SJSA1 (cell line): ENCODE results near the gene DLGAP1. TPM values are rescaled to one million over a fixed set of nuclear protein-coding genes. Genes with fewer than 3 reads are reported as not detected.

ENCODE experiments used
- DNase-seq, 2 experiments: peaks; one replicate each; pipeline ENCODE4 v3.0.0-alpha.2; 2015 to 2020; ENCODE audit warnings: low spot score in 2 of 2, low read depth in 1 of 2
- H3K27ac ChIP-seq: fragments of 250-450 bp; sonication (Bioruptor Pico); 2 replicates; pipeline ENCODE4 v1.5.1; 2020; ENCODE audit warnings: mild to moderate bottlenecking, moderate library complexity
- H3K27me3 ChIP-seq: fragments of 250-450 bp; sonication (Bioruptor Pico); replicated peaks from 2 replicates; pipeline ENCODE4 v1.5.1; 2020; ENCODE audit warnings: mild to moderate bottlenecking, moderate library complexity
- H3K36me3 ChIP-seq: fragments of 250-450 bp; sonication (Bioruptor Pico); 2 replicates; pipeline ENCODE4 v1.5.1; 2020; ENCODE audit warnings: mild to moderate bottlenecking
- H3K4me1 ChIP-seq: fragments of 250-450 bp; sonication (Bioruptor Pico); replicated peaks from 2 replicates; pipeline ENCODE4 v1.6.1; 2021; ENCODE audit warnings: mild to moderate bottlenecking
- H3K4me3 ChIP-seq: fragments of 250-450 bp; sonication (Bioruptor Pico); 2 replicates; pipeline ENCODE4 v1.5.1; 2020; ENCODE audit warnings: mild to moderate bottlenecking
- H3K9me3 ChIP-seq: fragments of 250-450 bp; sonication (Bioruptor Pico); replicated peaks from 2 replicates; pipeline ENCODE4 v1.5.1; 2020; ENCODE audit warnings: mild to moderate bottlenecking
- total RNA-seq: library from RNA; depleted of rRNA; stranded (reverse); fragments of >200 nt; shearing (Covaris generic); gene quantifications from 2 replicates; pipeline ENCODE4 v1.2.3, GENCODE V29; 2014

DLGAP1 gene
- total RNA-seq, 1 experiment from 2014 or later = not detected

- H3K27me3 ChIP-seq = no peaks in the 10 kb centered on the region
- no peak overlapping the region for H3K27ac ChIP-seq
- H3K4me1 ChIP-seq = no peaks in the 10 kb centered on the region
- no peaks in the 10 kb centered on the region for H3K36me3 ChIP-seq
- H3K4me3 ChIP-seq = no peak overlapping the region
- no peak for DNase-seq
- no peaks in the 10 kb centered on the region for H3K9me3 ChIP-seq
Observed at GRCh38 chr18:3493501-3494244, 961.4 kb downstream of the DLGAP1 start.

- Histone ChIP-seq H3K4me3 (no peak overlapping the region), H3K27ac (no peak overlapping the region), H3K36me3 (no peaks in the 10 kb centered on the region), H3K9me3 (no peaks in the 10 kb centered on the region), H3K27me3 (no peaks in the 10 kb centered on the region), H3K4me1 (no peaks in the 10 kb centered on the region)
- no peak for DNase-seq
Observed at GRCh38 chr18:3492721-3493120, 962.4 kb downstream of the DLGAP1 start.

GRCh38 chr18:3491981-3492555 lies 963.0 kb downstream of the DLGAP1 start:
- DNase-seq = no peak
- H3K36me3 ChIP-seq = no peaks in the 10 kb centered on the region
- no peaks in the 10 kb centered on the region for H3K9me3 ChIP-seq
- no peaks in the 10 kb centered on the region for H3K27me3 ChIP-seq
- H3K4me3 ChIP-seq = no peak overlapping the region
- H3K27ac ChIP-seq = no peak overlapping the region
- H3K4me1 ChIP-seq = no peaks in the 10 kb centered on the region

GRCh38 chr18:3489462-3489861 lies 965.6 kb downstream of the DLGAP1 start:
- Histone ChIP-seq H3K9me3 (no peaks in the 10 kb centered on the region), H3K4me1 (no peaks in the 10 kb centered on the region), H3K27me3 (no peaks in the 10 kb centered on the region), H3K27ac (no peak overlapping the region), H3K4me3 (no peak overlapping the region), H3K36me3 (no peaks in the 10 kb centered on the region)
- no peak for DNase-seq

GRCh38 chr18:3486512-3486911 lies 968.6 kb downstream of the DLGAP1 start:
- no peak for DNase-seq
- Histone ChIP-seq H3K27me3 (no peaks in the 10 kb centered on the region), H3K36me3 (no peaks in the 10 kb centered on the region), H3K4me1 (no peaks in the 10 kb centered on the region), H3K27ac (no peak overlapping the region), H3K9me3 (no peaks in the 10 kb centered on the region), H3K4me3 (no peak overlapping the region)

- H3K27ac ChIP-seq = no peak overlapping the region
- H3K9me3 ChIP-seq = no peaks in the 10 kb centered on the region
- no peaks in the 10 kb centered on the region for H3K27me3 ChIP-seq
- no peaks in the 10 kb centered on the region for H3K36me3 ChIP-seq
- H3K4me1 ChIP-seq = no peaks in the 10 kb centered on the region
- no peak for DNase-seq
- H3K4me3 ChIP-seq = no peak overlapping the region
Observed at GRCh38 chr18:3485153-3486149, 969.7 kb downstream of the DLGAP1 start.

- no peak for DNase-seq
- H3K36me3 ChIP-seq = no peaks in the 10 kb centered on the region
- no peak overlapping the region for H3K4me3 ChIP-seq
- no peaks in the 10 kb centered on the region for H3K27me3 ChIP-seq
- no peak overlapping the region for H3K27ac ChIP-seq
- no peaks in the 10 kb centered on the region for H3K4me1 ChIP-seq
- H3K9me3 ChIP-seq = no peaks in the 10 kb centered on the region
Observed at GRCh38 chr18:3482258-3482657, 972.8 kb downstream of the DLGAP1 start.

- Histone ChIP-seq H3K4me1 (no peaks in the 10 kb centered on the region), H3K9me3 (no peaks in the 10 kb centered on the region), H3K4me3 (no peak overlapping the region), H3K27ac (no peak overlapping the region), H3K27me3 (no peaks in the 10 kb centered on the region), H3K36me3 (no peaks in the 10 kb centered on the region)
- peak in 1 of 2 experiments; percentile 31 for DNase-seq
Observed at GRCh38 chr18:3481696-3482210, 973.4 kb downstream of the DLGAP1 start.

- Histone ChIP-seq H3K36me3 (no peaks in the 10 kb centered on the region), H3K4me3 (no peak overlapping the region), H3K27ac (no peak overlapping the region), H3K27me3 (no peaks in the 10 kb centered on the region), H3K4me1 (no peaks in the 10 kb centered on the region), H3K9me3 (no peaks in the 10 kb centered on the region)
- DNase-seq = no peak
Observed at GRCh38 chr18:3480827-3481573, 974.1 kb downstream of the DLGAP1 start.

GRCh38 chr18:3479978-3480509 lies 975.1 kb downstream of the DLGAP1 start:
- Histone ChIP-seq H3K36me3 (no peaks in the 10 kb centered on the region), H3K4me1 (no peaks in the 10 kb centered on the region), H3K4me3 (no peak overlapping the region), H3K9me3 (no peaks in the 10 kb centered on the region), H3K27ac (no peak overlapping the region), H3K27me3 (no peaks in the 10 kb centered on the region)
- no peak for DNase-seq

- no peak overlapping the region for H3K4me3 ChIP-seq
- H3K9me3 ChIP-seq = no peaks in the 10 kb centered on the region
- no peaks in the 10 kb centered on the region for H3K36me3 ChIP-seq
- no peaks in the 10 kb centered on the region for H3K4me1 ChIP-seq
- DNase-seq = no peak
- H3K27ac ChIP-seq = no peak overlapping the region
- H3K27me3 ChIP-seq = no peaks in the 10 kb centered on the region
Observed at GRCh38 chr18:3478262-3478978, 976.7 kb downstream of the DLGAP1 start.

- Histone ChIP-seq H3K27me3 (no peaks in the 10 kb centered on the region), H3K27ac (no peak overlapping the region), H3K4me1 (no peaks in the 10 kb centered on the region), H3K36me3 (no peaks in the 10 kb centered on the region), H3K4me3 (no peak overlapping the region), H3K9me3 (no peaks in the 10 kb centered on the region)
- no peak for DNase-seq
Observed at GRCh38 chr18:3472681-3473544, 982.2 kb downstream of the DLGAP1 start.
